ENCODE results near the gene KIF26B.

- TF ChIP-seq SMC3 (IDR thresholded peaks at IDR 0.05; ENCODE audit: borderline replicate concordance, low read length) = no peak
- TF ChIP-seq POLR2A (IDR thresholded peaks at IDR 0.05; ENCODE audit: low read depth, low read length) = no peak
These were observed 425.9 kb downstream of the KIF26B start for GRCh38 chr1:245580651-245581050.
